Natural killer cell (primary cell): ENCODE data around the gene TWIST2. TPM values are rescaled to one million over a fixed set of nuclear protein-coding genes. Genes with fewer than 3 reads are reported as not detected.

Source experiments
- ATAC-seq, 3 donors: fragments of 150-1000 bp in 2 of 3; fragments of 200-7000 bp in 1 of 3; cut with Tn5 transposase; 1 replicate in 1 of 3; 2 replicates in 2 of 3; pipeline ENCODE4 v1.10.0; 2021; ENCODE audit warnings: mild to moderate bottlenecking in 2 of 3, moderate library complexity in 2 of 3
- DNase-seq, 2 donors: peaks; one replicate each; pipeline versions ENCODE4 v3.0.0 to v3.0.0-alpha.2; 2013 to 2021; ENCODE audit warnings: mixed read lengths in 1 of 2
- H3K27ac ChIP-seq: one replicate; pipeline ENCODE4 v1.5.1; 2013; ENCODE audit warnings: mild to moderate bottlenecking, low read length
- H3K27me3 ChIP-seq: one replicate; pipeline ENCODE4 v1.6.1; 2013; ENCODE audit warnings: low read length; ENCODE audit not compliant: control insufficient read depth, insufficient read depth
- H3K36me3 ChIP-seq: one replicate; pipeline ENCODE4 v1.6.1; 2013; ENCODE audit warnings: low read length; ENCODE audit not compliant: control insufficient read depth, insufficient read depth
- H3K4me1 ChIP-seq: one replicate; pipeline ENCODE4 v1.6.1; 2013; ENCODE audit warnings: low read length; ENCODE audit not compliant: control insufficient read depth, insufficient read depth
- H3K4me3 ChIP-seq: one replicate; pipeline ENCODE4 v1.5.1; 2013; ENCODE audit warnings: low read length
- H3K9me3 ChIP-seq: one replicate; pipeline ENCODE4 v1.6.1; 2013; ENCODE audit warnings: low read length; ENCODE audit not compliant: control insufficient read depth, insufficient read depth
- H3K27ac Mint-ChIP-seq, 2 donors: one replicate each; pipeline ENCODE4 v1.8.0; 2022; ENCODE audit warnings: mild to moderate bottlenecking in 2 of 2, mixed read lengths in 2 of 2, moderate library complexity in 1 of 2
- H3K27me3 Mint-ChIP-seq, 2 donors: one replicate each; pipeline ENCODE4 v1.8.0; 2022; ENCODE audit warnings: low read depth in 2 of 2, mixed read lengths in 2 of 2
- H3K36me3 Mint-ChIP-seq: one replicate; pipeline ENCODE4 v1.8.0; 2022; ENCODE audit warnings: mixed read lengths
- H3K4me1 Mint-ChIP-seq, 2 donors: one replicate each; pipeline ENCODE4 v1.8.0; 2022; ENCODE audit warnings: mixed read lengths in 2 of 2
- H3K4me3 Mint-ChIP-seq: one replicate; pipeline ENCODE4 v1.8.0; 2022; ENCODE audit warnings: mild to moderate bottlenecking, moderate library complexity, mixed read lengths
- H3K9me3 Mint-ChIP-seq, 2 donors: one replicate each; pipeline ENCODE4 v1.8.0; 2022; ENCODE audit warnings: mixed read lengths in 2 of 2
- WGBS: methylation state at CpG from one replicate; pipeline ENCODE4 v1.1.7; 2013; ENCODE audit warnings: missing lambda C conversion rate; ENCODE audit not compliant: insufficient coverage; 5-methylcytosine and 5-hydroxymethylcytosine counted together
- intact Hi-C: fragments of 100-400 bp; cut with micrococcal nuclease; formaldehyde crosslinking; loops from one replicate; pipeline ENCODE4 v1.14.2; 2022
- total RNA-seq, 4 donors: library from RNA; stranded (reverse); fragments of 120-200 nt in 1 of 4; gene quantifications; one replicate each; pipeline versions ENCODE4 v1.2.3 to v1.2.4, GENCODE V29; 2013 to 2022
- TF ChIP-seq, protein P1 (sequence below): fragments of 200-600 bp; IDR thresholded peaks from one replicate; pipeline ENCODE4 v1.8.0; 2022; ENCODE audit warnings: antibody characterized with exemption

TWIST2 gene
- total RNA-seq, 3 donors from 2014 or later (not counting 1 experiment from before 2014, with no cell fraction given), result not detected

GRCh38 chr2:238803996-238804870 is 43.7 kb upstream of the TWIST2 start:
- no peaks in the 10 kb centered on the region for H3K9me3 ChIP-seq
- no peak for DNase-seq
- peaks cover 10 to 53% of the 10 kb centered on the region in 2 donors for H3K27me3 Mint-ChIP-seq
- H3K4me1 Mint-ChIP-seq, result no peaks in the 10 kb centered on the region
- no peaks in the 10 kb centered on the region for H3K4me1 ChIP-seq
- H3K36me3 Mint-ChIP-seq, result no peaks in the 10 kb centered on the region
- ATAC-seq, result no peak
- no peaks in the 10 kb centered on the region for H3K27me3 ChIP-seq
- 74% methylated on average over 13 of the region's 17 CpGs for WGBS
- no peak overlapping the region for H3K4me3 Mint-ChIP-seq
- H3K27ac ChIP-seq, result no peak overlapping the region
- intact Hi-C loops, result no loop called here
- no peaks in the 10 kb centered on the region for H3K36me3 ChIP-seq
- H3K9me3 Mint-ChIP-seq, result no peaks in the 10 kb centered on the region
- no peak overlapping the region for H3K4me3 ChIP-seq
- TF ChIP-seq, protein P1, sequence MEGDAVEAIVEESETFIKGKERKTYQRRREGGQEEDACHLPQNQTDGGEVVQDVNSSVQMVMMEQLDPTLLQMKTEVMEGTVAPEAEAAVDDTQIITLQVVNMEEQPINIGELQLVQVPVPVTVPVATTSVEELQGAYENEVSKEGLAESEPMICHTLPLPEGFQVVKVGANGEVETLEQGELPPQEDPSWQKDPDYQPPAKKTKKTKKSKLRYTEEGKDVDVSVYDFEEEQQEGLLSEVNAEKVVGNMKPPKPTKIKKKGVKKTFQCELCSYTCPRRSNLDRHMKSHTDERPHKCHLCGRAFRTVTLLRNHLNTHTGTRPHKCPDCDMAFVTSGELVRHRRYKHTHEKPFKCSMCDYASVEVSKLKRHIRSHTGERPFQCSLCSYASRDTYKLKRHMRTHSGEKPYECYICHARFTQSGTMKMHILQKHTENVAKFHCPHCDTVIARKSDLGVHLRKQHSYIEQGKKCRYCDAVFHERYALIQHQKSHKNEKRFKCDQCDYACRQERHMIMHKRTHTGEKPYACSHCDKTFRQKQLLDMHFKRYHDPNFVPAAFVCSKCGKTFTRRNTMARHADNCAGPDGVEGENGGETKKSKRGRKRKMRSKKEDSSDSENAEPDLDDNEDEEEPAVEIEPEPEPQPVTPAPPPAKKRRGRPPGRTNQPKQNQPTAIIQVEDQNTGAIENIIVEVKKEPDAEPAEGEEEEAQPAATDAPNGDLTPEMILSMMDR, result no peak
- H3K27ac Mint-ChIP-seq, result no peak overlapping the region

DNA sequence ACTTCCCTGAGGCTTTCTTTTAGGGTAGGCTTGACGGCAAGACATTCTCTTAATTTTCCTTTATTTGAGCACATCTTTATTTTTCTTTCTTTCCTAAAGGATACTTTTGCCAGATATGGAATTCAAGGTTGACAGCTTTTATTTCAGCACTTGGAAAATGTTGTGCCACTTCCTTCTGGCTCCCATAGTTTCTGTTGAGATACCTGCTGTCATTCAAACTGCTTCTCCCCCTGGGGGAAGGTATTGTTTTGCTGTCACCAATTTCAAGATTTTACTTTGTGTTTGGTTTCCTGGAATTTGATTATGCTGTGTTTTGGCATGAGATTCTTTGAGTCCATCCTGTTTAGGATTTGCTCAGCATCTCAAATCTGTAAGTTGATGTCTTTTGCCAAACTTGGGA is 39.1 kb upstream of the TWIST2 start:
- no peak overlapping the region for H3K27ac Mint-ChIP-seq
- DNase-seq (no peak), ATAC-seq (no peak)
- H3K9me3 ChIP-seq, result no peaks in the 10 kb centered on the region
- intact Hi-C loops, result no loop called here
- H3K27ac ChIP-seq, result no peak overlapping the region
- H3K27me3 Mint-ChIP-seq, result peaks cover 8 to 41% of the 10 kb centered on the region in 2 donors
- no peaks in the 10 kb centered on the region for H3K4me1 ChIP-seq
- no peak overlapping the region for H3K4me3 ChIP-seq
- H3K36me3 ChIP-seq, result no peaks in the 10 kb centered on the region
- WGBS, result 93% methylated on average over 1 of the region's 1 CpG
- H3K4me3 Mint-ChIP-seq, result no peak overlapping the region
- no peaks in the 10 kb centered on the region for H3K9me3 Mint-ChIP-seq
- H3K36me3 Mint-ChIP-seq, result no peaks in the 10 kb centered on the region
- no peaks in the 10 kb centered on the region for H3K27me3 ChIP-seq
- TF ChIP-seq, protein P1, result no peak
- no peaks in the 10 kb centered on the region for H3K4me1 Mint-ChIP-seq

DNA sequence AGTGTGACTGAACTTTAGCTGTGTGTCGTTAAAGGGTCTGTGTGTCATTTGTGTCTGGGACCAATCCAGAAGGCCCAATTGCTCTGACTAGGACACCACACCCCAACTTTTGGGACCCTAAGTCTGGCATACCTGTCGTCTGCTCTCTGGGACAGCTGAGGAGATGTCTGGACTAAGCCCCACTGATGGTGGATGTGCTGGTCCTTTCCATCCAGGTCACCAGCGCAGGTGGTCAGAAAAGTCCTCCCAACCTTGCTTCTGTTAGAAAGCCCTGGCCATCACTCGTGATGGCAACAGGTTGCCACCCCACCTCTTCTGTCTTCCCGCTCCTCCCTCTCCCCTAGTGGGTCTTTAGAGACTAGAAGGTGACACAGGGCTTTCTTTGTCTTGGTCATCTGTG is 37.6 kb upstream of the TWIST2 start:
- Histone ChIP-seq H3K36me3 (no peaks in the 10 kb centered on the region), H3K9me3 (no peaks in the 10 kb centered on the region), H3K27ac (no peak overlapping the region), H3K27me3 (no peaks in the 10 kb centered on the region), H3K4me3 (no peak overlapping the region), H3K4me1 (no peaks in the 10 kb centered on the region)
- DNase-seq (no peak), ATAC-seq (no peak)
- Mint-ChIP-seq H3K9me3 (no peaks in the 10 kb centered on the region), H3K27ac (no peak overlapping the region), H3K36me3 (no peaks in the 10 kb centered on the region), H3K4me3 (no peak overlapping the region), H3K27me3 (peaks cover 10 to 52% of the 10 kb centered on the region in 2 donors), H3K4me1 (no peaks in the 10 kb centered on the region)
- 82% methylated on average over 5 of the region's 5 CpGs for WGBS
- intact Hi-C loops, result no loop called here
- TF ChIP-seq, protein P1, result no peak
